Central memory CD8-positive, alpha-beta T cell (primary cell): Measurements from ENCODE around the gene PLXND1.
A peak's percentile ranks its signal among the peaks of the same experiment; 100 is the strongest.

ENCODE experiments used
- ATAC-seq: fragments of 150-1000 bp; cut with Tn5 transposase; replicated peaks from 2 replicates; pipeline ENCODE4 v1.10.0; 2022; ENCODE audit warnings: mild to moderate bottlenecking, moderate FRiP score, moderate number of reproducible peaks; ENCODE audit not compliant: poor library complexity, severe bottlenecking; ENCODE audit errors: extremely low read depth
- DNase-seq, 2 donors: peaks; one replicate each; pipeline ENCODE4 v3.0.0; 2021; ENCODE audit warnings: low spot score in 2 of 2
- H3K27ac Mint-ChIP-seq: one replicate; pipeline ENCODE4 v1.8.0; 2022; ENCODE audit warnings: low read depth, mild to moderate bottlenecking, moderate library complexity, mixed read lengths
- H3K27me3 Mint-ChIP-seq: one replicate; pipeline ENCODE4 v1.8.0; 2022; ENCODE audit warnings: mixed read lengths
- H3K36me3 Mint-ChIP-seq: one replicate; pipeline ENCODE4 v1.8.0; 2022; ENCODE audit warnings: mild to moderate bottlenecking, moderate library complexity, mixed read lengths; ENCODE audit not compliant: insufficient read depth
- H3K4me1 Mint-ChIP-seq: one replicate; pipeline ENCODE4 v1.8.0; 2022; ENCODE audit warnings: mixed read lengths
- H3K4me3 Mint-ChIP-seq: one replicate; pipeline ENCODE4 v1.8.0; 2022; ENCODE audit warnings: mild to moderate bottlenecking, moderate library complexity, mixed read lengths
- H3K9me3 Mint-ChIP-seq: one replicate; pipeline ENCODE4 v1.8.0; 2022; ENCODE audit warnings: mixed read lengths

The PLXND1 gene

DNA sequence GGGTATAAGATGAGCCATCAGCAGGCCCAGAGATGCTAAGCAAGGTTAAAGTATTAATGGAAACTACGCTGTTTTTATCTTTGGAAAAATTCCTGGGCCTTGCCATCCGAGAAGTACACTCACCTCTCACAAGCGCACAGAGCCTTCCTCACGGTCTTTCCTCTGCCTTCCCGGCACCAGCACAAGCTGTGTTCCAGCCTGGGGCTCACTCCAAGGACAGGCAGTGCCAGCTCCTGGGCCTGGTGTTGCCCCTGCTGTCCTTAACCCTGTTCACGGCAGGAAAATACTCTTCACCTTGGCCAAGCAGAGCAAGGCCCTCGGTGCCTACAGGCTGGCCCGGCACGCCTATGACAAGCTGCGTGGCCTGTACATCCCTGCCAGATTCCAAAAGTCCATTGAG, 92.4 kb downstream of the PLXND1 start:
- Mint-ChIP-seq H3K4me1 (peaks cover 27% of the 10 kb centered on the region), H3K36me3 (no peaks in the 10 kb centered on the region), H3K9me3 (no peaks in the 10 kb centered on the region), H3K4me3 (no peak overlapping the region), H3K27me3 (no peaks in the 10 kb centered on the region), H3K27ac (no peak overlapping the region)
- no peak for DNase-seq
- no peak for ATAC-seq

DNA sequence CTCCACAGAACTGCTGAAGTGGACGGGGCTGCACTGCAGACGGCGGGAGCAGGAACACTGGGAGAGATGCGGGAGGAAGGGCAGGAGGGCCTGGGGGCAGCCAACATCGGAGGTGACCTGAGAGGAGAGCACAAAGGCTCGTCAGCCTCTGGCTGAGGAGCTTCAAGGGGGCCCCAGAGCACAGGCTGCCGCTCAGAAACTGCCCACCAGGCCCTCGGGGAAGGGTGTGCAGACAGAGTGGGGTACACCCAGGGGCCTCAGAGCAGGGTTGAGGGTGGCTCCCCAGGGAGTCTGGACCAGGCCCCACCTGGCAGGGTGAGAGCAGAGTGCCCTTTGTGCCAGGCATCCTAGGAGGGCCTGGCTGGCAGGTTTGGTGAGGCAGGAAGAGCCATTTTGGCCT, 92.8 kb downstream of the PLXND1 start:
- no peak overlapping the region for H3K4me3 Mint-ChIP-seq
- H3K27ac Mint-ChIP-seq, result no peak overlapping the region
- ATAC-seq (no peak), DNase-seq (no peak)
- H3K27me3 Mint-ChIP-seq, result no peaks in the 10 kb centered on the region
- H3K36me3 Mint-ChIP-seq, result no peaks in the 10 kb centered on the region
- no peaks in the 10 kb centered on the region for H3K9me3 Mint-ChIP-seq
- H3K4me1 Mint-ChIP-seq, result peaks cover 27% of the 10 kb centered on the region

DNA sequence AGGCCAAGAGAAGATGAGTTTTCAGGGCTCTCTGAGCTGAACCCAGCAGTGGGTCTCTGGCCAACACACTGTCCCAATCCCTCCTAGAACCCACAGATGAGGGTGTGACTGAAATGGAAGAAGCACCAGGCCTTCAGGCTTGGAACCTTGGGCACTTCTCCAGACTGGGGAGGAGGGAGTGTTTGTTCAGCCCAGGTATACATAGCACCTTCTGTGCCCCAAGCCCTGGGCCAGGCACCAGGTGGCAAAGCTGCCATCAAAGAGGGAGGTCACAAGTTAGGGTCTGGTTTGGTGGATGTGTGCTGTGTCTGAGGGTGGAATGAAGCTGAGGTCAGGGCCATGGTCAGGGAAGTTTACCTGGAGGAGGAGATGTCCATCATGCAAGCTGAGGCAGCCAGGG, 93.9 kb downstream of the PLXND1 start:
- no peak for DNase-seq
- H3K27ac Mint-ChIP-seq, result peak overlapping the region; percentile 46
- H3K36me3 Mint-ChIP-seq, result no peaks in the 10 kb centered on the region
- no peak for ATAC-seq
- H3K4me1 Mint-ChIP-seq, result peaks cover 27% of the 10 kb centered on the region
- H3K9me3 Mint-ChIP-seq, result no peaks in the 10 kb centered on the region
- no peaks in the 10 kb centered on the region for H3K27me3 Mint-ChIP-seq
- H3K4me3 Mint-ChIP-seq, result no peak overlapping the region

DNA sequence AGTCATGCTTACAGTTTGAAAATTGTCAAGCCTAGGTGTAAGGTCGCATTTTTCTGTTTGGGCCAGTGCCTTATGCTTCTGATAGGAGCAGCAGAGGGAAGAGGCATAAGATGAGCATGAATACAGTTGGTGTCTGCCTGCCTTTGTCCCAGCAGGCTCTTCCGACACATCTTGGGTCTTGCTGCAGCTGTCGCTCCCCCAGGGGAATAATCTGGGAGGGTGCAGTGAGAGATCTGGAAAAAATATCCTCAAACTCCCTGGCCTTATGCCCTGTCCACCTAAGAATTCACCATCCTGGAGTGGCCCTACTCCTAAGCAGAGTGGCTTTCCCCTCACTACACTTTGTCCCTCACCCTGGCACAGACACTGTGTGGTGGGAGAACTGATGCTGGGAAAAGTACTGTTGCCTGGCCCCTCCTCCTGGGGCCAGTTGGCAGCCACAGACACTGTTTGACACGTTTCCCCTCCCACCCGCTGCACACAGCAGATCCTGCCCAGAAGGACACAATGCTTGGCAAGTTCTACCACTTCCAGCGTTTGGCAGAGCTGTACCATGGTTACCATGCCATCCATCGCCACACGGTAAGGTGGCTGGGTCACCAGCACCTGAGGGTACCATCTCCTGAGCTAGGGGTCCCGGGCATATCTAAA, 99.2 kb downstream of the PLXND1 start:
- Mint-ChIP-seq H3K27ac (no peak overlapping the region), H3K27me3 (no peaks in the 10 kb centered on the region), H3K9me3 (no peaks in the 10 kb centered on the region), H3K4me1 (peaks cover 17% of the 10 kb centered on the region), H3K36me3 (no peaks in the 10 kb centered on the region), H3K4me3 (no peak overlapping the region)
- no peak for ATAC-seq
- DNase-seq, result no peak

DNA sequence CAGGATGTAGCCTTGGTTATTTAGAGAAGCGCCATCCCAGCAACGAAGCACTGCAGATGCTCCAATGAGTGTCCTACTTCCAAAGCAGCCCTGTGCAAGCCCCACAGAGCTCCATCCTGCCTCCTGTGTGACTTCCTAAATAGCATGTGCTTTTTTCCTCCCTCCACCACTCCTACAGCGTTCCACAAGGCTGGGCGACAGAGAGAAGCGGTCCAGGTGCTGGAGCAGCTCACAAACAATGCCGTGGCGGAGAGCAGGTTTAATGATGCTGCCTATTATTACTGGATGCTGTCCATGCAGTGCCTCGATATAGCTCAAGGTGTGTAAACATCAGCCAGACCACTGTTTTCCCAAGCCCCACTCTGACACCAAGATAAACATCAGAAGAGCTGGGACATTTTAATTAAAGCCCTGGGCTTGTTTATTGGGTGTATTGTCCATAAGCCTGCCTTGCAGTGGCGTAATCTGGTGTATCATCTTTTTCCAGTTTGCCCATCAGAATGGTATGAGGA, 100.2 kb downstream of the PLXND1 start:
- H3K36me3 Mint-ChIP-seq, result no peaks in the 10 kb centered on the region
- H3K4me3 Mint-ChIP-seq, result no peak overlapping the region
- no peak for DNase-seq
- H3K9me3 Mint-ChIP-seq, result no peaks in the 10 kb centered on the region
- H3K27me3 Mint-ChIP-seq, result no peaks in the 10 kb centered on the region
- H3K4me1 Mint-ChIP-seq, result peaks cover 9% of the 10 kb centered on the region
- H3K27ac Mint-ChIP-seq, result no peak overlapping the region
- ATAC-seq, result no peak

DNA sequence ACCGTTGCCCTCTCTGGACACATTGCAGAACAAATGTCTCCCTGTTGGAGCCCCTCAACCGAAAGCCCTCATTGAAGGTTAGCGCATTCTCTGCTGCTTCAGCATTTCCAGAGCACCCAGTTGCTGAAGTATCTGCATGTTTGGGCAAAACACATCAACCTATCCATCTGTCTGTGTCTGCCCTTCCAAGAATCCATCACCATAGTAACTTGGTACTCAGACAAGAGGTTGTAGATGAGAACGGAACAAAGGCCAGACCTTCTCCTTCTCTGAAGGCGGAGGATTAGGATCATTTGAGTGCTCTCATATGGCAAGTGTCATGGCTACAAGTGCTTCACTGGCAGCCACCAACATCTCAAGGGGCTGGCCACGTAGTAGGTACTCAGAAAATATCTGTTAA, 101.1 kb downstream of the PLXND1 start:
- no peak overlapping the region for H3K4me3 Mint-ChIP-seq
- peaks cover 3% of the 10 kb centered on the region for H3K36me3 Mint-ChIP-seq
- no peaks in the 10 kb centered on the region for H3K9me3 Mint-ChIP-seq
- no peaks in the 10 kb centered on the region for H3K27me3 Mint-ChIP-seq
- H3K4me1 Mint-ChIP-seq, result no peaks in the 10 kb centered on the region
- H3K27ac Mint-ChIP-seq, result no peak overlapping the region
- ATAC-seq (no peak), DNase-seq (no peak)
